Body of pancreas (tissue), 4 donors: ENCODE results near the gene PSME2. TPM values are rescaled to one million over a fixed set of nuclear protein-coding genes. Genes with fewer than 3 reads are reported as not detected.

Experiments
- ATAC-seq: fragments of 150-250 bp; one replicate; pipeline ENCODE4 v1.9.1; 2016
- DNase-seq, 4 donors: peaks; one replicate each; pipeline ENCODE4 v3.0.0-alpha.2; 2019
- H3K27ac ChIP-seq, 4 donors: fragments of 200-600 bp; sonication (generic); 1 replicate in 3 of 4; 2 replicates in 1 of 4; pipeline versions ENCODE4 v1.5.1 to v1.6.1; 2016 to 2019; ENCODE audit warnings: mild to moderate bottlenecking in 1 of 4, mixed read lengths in 1 of 4, moderate library complexity in 1 of 4
- H3K27me3 ChIP-seq, 2 donors: fragments of 200-600 bp; sonication (generic); one replicate each; pipeline ENCODE4 v1.6.0; 2016; ENCODE audit warnings: mild to moderate bottlenecking in 1 of 2
- H3K36me3 ChIP-seq, 2 donors: fragments of 200-600 bp; sonication (generic); replicated peaks in 1 of 2; 2 replicates each; pipeline ENCODE4 v1.5.1; 2016; ENCODE audit warnings: low read depth in 2 of 2; ENCODE audit not compliant: insufficient read depth in 1 of 2
- H3K4me1 ChIP-seq: fragments of 200-600 bp; sonication (generic); one replicate; pipeline ENCODE4 v1.6.0; 2016
- H3K4me3 ChIP-seq, 2 donors: fragments of 200-600 bp; sonication (generic); 1 replicate in 1 of 2; 2 replicates in 1 of 2; pipeline ENCODE4 v1.5.1; 2016 to 2019
- H3K9me3 ChIP-seq, 3 donors: fragments of 200-600 bp; sonication (generic); 1 replicate in 2 of 3; 2 replicates in 1 of 3; pipeline ENCODE4 v1.5.1; 2016
- POLR2A ChIP-seq, 3 donors: fragments of 450-650 bp; IDR thresholded peaks; one replicate each; pipeline ENCODE4 v1.6.1; 2016; ENCODE audit warnings: antibody characterized with exemption in 3 of 3, mild to moderate bottlenecking in 2 of 3
- WGBS, 2 donors: methylation state at CpG; one replicate each; pipeline ENCODE4 v1.1.5; 2017; 5-methylcytosine and 5-hydroxymethylcytosine counted together
- intact Hi-C: fragments of 100-400 bp; cut with DNase I; formaldehyde crosslinking; loops from one replicate; pipeline ENCODE4 v1.15.1; 2023
- total RNA-seq, 2 donors: library from RNA; depleted of rRNA; stranded (reverse); fragments of >200 nt; gene quantifications; one replicate each; pipeline ENCODE4 v1.1.0, GENCODE V29; 2016
- TF ChIP-seq, protein P1 (sequence below), 7 experiments: fragments of 450-650 bp in 4 of 7; fragments of 200-600 bp in 3 of 7; sonication (generic) in 3 of 7; IDR thresholded peaks; one replicate each; pipeline ENCODE4 v1.5.1; 2016 to 2019; ENCODE audit warnings: antibody characterized with exemption in 7 of 7

The PSME2 gene
- total RNA-seq, 2 donors from 2014 or later = 29.3 to 30.4 TPM

GRCh38 chr14:24098927-24099813 lies 47.2 kb downstream of the PSME2 start:
- Histone ChIP-seq H3K4me1 (peaks cover 51% of the 10 kb centered on the region), H3K4me3 (no peak overlapping the region), H3K36me3 (peaks cover 0 to 5% of the 10 kb centered on the region in 2 donors), H3K27ac (peak overlapping the region; percentile 56 to 82 (median 71)), H3K9me3 (no peaks in the 10 kb centered on the region), H3K27me3 (no peaks in the 10 kb centered on the region)
- ATAC-seq = peak; percentile 89
- peak; percentile 95 to 97 (median 96) for DNase-seq
- intact Hi-C loops = no loop called here
- WGBS, 2 donors = 37 to 60% methylated on average over 3 to 17 of the region's 17 CpGs
- TF ChIP-seq, protein P1, sequence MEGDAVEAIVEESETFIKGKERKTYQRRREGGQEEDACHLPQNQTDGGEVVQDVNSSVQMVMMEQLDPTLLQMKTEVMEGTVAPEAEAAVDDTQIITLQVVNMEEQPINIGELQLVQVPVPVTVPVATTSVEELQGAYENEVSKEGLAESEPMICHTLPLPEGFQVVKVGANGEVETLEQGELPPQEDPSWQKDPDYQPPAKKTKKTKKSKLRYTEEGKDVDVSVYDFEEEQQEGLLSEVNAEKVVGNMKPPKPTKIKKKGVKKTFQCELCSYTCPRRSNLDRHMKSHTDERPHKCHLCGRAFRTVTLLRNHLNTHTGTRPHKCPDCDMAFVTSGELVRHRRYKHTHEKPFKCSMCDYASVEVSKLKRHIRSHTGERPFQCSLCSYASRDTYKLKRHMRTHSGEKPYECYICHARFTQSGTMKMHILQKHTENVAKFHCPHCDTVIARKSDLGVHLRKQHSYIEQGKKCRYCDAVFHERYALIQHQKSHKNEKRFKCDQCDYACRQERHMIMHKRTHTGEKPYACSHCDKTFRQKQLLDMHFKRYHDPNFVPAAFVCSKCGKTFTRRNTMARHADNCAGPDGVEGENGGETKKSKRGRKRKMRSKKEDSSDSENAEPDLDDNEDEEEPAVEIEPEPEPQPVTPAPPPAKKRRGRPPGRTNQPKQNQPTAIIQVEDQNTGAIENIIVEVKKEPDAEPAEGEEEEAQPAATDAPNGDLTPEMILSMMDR (IDR thresholded peaks at IDR 0.05) = peak in 4 of 7 experiments; percentile 13 to 27 (median 24)
- TF ChIP-seq POLR2A (IDR thresholded peaks at IDR 0.05) = peak in 2 of 3 donors; percentile 43 to 48

- DNase-seq (no peak), ATAC-seq (no peak)
- WGBS, 2 donors = 87 to 88% methylated on average over 11 to 15 of the region's 16 CpGs
- H3K27me3 ChIP-seq = no peaks in the 10 kb centered on the region
- TF ChIP-seq, protein P1 (IDR thresholded peaks at IDR 0.05) = no peak
- TF ChIP-seq POLR2A (IDR thresholded peaks at IDR 0.05) = no peak
- intact Hi-C loops = no loop called here
- no peak overlapping the region for H3K4me3 ChIP-seq
- H3K36me3 ChIP-seq = peaks cover 0 to under 1% of the 10 kb centered on the region in 2 donors
- H3K9me3 ChIP-seq = no peaks in the 10 kb centered on the region
- peaks cover 57% of the 10 kb centered on the region for H3K4me1 ChIP-seq
- peak overlapping the region; percentile 56 to 82 (median 71) for H3K27ac ChIP-seq
These were observed 48.0 kb downstream of the PSME2 start for GRCh38 chr14:24098229-24098926.

- Histone ChIP-seq H3K27ac (peak overlapping the region in 1 of 4 donors; percentile 14), H3K27me3 (no peaks in the 10 kb centered on the region), H3K4me3 (no peak overlapping the region), H3K4me1 (peaks cover 70% of the 10 kb centered on the region), H3K9me3 (no peaks in the 10 kb centered on the region), H3K36me3 (no peaks in the 10 kb centered on the region)
- ATAC-seq (no peak), DNase-seq (no peak)
- TF ChIP-seq, protein P1 (IDR thresholded peaks at IDR 0.05) = no peak
- TF ChIP-seq POLR2A (IDR thresholded peaks at IDR 0.05) = no peak
- intact Hi-C loops = no loop called here
- WGBS, 2 donors = 91 to 93% methylated on average over 3 to 8 of the region's 8 CpGs
These were observed 49.7 kb downstream of the PSME2 start for GRCh38 chr14:24096545-24097181.

- 25 to 40% methylated on average over 11 to 12 of the region's 12 CpGs for WGBS, 2 donors
- H3K36me3 ChIP-seq = no peaks in the 10 kb centered on the region
- peaks cover 72% of the 10 kb centered on the region for H3K4me1 ChIP-seq
- peak overlapping the region; percentile 92 to 98 (median 96) for H3K27ac ChIP-seq
- no peak for ATAC-seq
- H3K9me3 ChIP-seq = no peaks in the 10 kb centered on the region
- peak in 3 of 4 donors; percentile 43 to 46 (median 43) for DNase-seq
- intact Hi-C loops = no loop called here
- no peaks in the 10 kb centered on the region for H3K27me3 ChIP-seq
- H3K4me3 ChIP-seq = peak overlapping the region; percentile 39 to 44
- peak in 1 of 3 donors; percentile 32 for TF ChIP-seq POLR2A (IDR thresholded peaks at IDR 0.05)
- TF ChIP-seq, protein P1 (IDR thresholded peaks at IDR 0.05) = no peak
These were observed 50.9 kb downstream of the PSME2 start for GRCh38 chr14:24095271-24096068.
